OCI-LY3 (cell line): ENCODE data around the gene STK32B.

Experiments used
- EZH2phosphoT487 ChIP-seq: fragments of 200-600 bp; shearing (Covaris generic); IDR thresholded peaks from 2 replicates; pipeline ENCODE4 v1.6.1; 2018; ENCODE audit warnings: antibody characterized with exemption, mixed run types, low read depth
- TF ChIP-seq, protein P1 (sequence below): fragments of 200-600, 300-600 bp; sonication (generic); IDR thresholded peaks from 2 replicates; pipeline ENCODE4 v1.5.1; 2014; ENCODE audit warnings: antibody characterized with exemption, low read length, low read depth

DNA sequence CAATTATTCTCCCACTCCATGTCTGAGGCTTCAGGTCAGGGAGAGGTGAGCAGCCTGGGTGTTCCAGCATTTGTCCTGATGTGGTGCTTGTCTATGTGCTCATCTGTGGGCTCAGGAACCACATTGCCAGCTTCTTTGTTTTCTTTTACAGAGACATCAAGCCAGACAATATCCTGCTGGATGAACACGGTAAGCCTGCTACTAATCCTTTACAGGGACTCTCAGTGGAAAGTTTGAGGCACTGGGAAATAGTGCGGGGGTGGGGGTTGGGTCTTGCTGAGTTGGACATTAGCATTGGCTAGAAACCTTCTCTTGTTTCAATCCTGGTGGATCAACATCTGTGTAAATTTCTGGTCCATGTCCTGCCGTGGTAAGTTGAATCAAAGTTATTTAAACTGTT is 346.8 kb downstream of the STK32B start:
- TF ChIP-seq, protein P1, sequence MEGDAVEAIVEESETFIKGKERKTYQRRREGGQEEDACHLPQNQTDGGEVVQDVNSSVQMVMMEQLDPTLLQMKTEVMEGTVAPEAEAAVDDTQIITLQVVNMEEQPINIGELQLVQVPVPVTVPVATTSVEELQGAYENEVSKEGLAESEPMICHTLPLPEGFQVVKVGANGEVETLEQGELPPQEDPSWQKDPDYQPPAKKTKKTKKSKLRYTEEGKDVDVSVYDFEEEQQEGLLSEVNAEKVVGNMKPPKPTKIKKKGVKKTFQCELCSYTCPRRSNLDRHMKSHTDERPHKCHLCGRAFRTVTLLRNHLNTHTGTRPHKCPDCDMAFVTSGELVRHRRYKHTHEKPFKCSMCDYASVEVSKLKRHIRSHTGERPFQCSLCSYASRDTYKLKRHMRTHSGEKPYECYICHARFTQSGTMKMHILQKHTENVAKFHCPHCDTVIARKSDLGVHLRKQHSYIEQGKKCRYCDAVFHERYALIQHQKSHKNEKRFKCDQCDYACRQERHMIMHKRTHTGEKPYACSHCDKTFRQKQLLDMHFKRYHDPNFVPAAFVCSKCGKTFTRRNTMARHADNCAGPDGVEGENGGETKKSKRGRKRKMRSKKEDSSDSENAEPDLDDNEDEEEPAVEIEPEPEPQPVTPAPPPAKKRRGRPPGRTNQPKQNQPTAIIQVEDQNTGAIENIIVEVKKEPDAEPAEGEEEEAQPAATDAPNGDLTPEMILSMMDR, result no peak
- no peak for TF ChIP-seq EZH2phosphoT487
